Frontal cortex (tissue), 4 donors: ENCODE results near the gene IFIT1B. TPM values are rescaled to one million over a fixed set of nuclear protein-coding genes. Genes with fewer than 3 reads are reported as not detected.
"Not testable (repeated sequence)": the region's sequence is repeated elsewhere in the genome, so short reads cannot be mapped to it uniquely, and the experiment has no call there.

Experiments used
- DNase-seq, 2 donors: peaks; one replicate each; pipeline ENCODE4 v3.0.0; 2012; ENCODE audit warnings: low spot score in 2 of 2
- FAIRE-seq: peaks from 2 replicates; lab custom pipeline; 2012; peaks lifted over from hg19 to GRCh38; lab: Jason Lieb, UNC
- total RNA-seq: library from RNA; depleted of rRNA; stranded (reverse); fragments of >200 nt; gene quantifications from one replicate; pipeline ENCODE4 v1.2.3, GENCODE V29; 2014
- donor health status: control.
- donor health status: control.
- donor health status: control.

IFIT1B gene
- 0.41 TPM for total RNA-seq

DNA sequence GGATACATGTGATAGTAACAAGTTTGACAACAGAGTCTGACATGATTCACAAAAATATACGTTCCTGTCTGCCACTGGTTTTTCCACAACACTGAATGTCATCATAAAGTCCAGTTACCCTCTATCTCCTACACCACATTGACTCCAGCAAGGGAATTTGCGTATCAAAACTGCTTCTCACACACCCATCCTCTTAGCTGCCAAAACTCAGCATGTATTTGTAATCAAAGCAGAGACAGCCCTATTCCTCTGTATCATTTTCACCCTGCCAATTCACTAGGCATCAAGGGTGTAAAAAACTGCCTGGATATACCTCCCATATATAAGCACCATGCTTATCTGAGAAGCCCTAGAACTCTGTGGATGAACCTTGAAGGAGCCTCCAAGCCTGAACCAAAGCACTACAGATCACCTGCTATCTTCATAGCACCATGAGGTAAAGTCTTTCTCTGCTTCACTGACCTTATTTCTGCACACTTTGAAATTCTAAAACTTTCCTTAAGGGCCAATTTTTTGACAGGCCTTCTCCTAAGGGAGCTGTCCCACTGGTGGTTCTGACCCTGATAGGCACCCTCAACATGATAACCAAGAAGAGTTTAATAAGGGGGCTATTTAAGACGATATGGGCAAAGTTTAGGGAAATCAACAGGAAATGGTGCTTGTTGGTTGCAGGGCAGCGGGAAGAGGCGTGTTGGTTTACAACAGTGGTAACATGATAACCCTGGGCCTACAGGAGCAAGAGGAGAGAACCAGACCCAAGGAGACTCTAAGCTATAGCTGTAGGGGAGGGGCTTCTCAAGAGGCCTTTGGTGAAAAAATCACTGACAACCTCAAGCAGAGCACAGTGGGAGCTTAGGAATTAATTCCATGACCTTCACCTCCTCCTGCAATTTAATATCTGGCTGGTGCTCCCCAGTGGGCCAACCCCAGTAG, at the start of gene IFIT1B:
TSS of gene IFIT1B (plus strand) at position 352 of the 933 bp plus-strand sequence. CDS start at position 432, 80 bp downstream.
- no peak for FAIRE-seq
- no peak for DNase-seq

DNA sequence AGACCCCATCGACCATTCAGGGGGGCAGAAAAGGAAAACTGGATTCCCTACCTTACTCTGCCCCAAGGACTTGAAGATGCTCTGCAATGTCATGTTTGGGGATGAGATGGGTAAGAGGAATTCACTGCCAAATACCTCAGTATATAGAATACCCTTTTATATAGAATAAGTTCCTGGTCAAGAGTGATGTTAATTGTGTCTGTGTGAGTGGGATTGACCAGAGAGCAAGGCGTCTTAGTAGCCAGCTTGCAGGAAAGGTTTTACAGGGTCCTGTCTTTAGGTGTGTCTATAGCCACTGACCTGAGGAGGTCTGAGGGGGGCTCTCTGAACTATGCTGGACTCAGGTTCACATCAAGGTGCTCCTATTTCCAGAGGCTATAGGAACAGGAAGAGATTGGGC, 48.7 kb upstream of the IFIT1B start:
- no peak for FAIRE-seq
- DNase-seq = no peak

DNA sequence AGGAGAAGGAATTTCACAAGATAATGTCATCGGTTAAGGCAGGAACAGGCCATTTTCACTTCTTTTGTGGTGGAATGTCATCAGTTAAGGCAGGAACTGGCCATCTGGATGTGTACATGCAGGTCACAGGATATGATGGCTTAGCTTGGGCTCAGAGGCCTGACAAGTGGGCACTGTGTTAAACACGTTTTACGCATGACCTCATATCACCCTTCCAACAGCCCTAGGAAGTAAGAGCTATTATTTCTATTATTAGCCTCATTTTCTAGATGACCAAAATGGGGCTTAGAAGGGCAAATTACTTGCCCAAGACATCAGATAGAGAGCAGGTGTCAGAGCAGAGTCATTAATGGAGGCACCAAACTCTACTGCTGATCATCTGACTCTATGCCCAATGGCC, 47.8 kb upstream of the IFIT1B start:
- not testable (repeated sequence) for FAIRE-seq, DNase-seq

- DNase-seq (no peak), FAIRE-seq (no peak)
These were observed 47.2 kb upstream of the IFIT1B start for GRCh38 chr10:89330537-89331212.

GRCh38 chr10:89331487-89332122, 46.3 kb upstream of the IFIT1B start:
- DNase-seq, FAIRE-seq: not testable (repeated sequence)

- FAIRE-seq (no peak), DNase-seq (no peak)
These were observed 45.7 kb upstream of the IFIT1B start for GRCh38 chr10:89332123-89332633.

GRCh38 chr10:89335226-89335625, 42.6 kb upstream of the IFIT1B start:
- no peak for DNase-seq
- FAIRE-seq = no peak

DNA sequence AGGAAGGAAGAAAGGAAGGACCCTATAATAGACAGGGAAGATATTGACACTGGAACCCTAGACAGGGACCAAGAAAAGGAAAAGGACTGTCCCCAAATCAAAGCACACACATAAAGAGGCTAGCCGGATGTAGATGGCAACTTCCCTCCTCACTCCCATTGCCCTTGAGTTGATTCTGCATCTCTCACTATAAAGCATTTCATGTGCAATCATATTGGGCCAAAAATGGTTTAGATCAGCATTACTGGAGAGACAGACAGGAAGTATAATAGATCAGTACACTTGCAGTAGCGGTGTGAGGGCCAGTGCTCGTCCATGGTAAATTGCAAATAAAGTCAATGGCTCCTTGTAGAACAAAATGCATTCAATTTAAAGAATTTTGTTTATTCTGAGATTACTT, 41.6 kb upstream of the IFIT1B start:
- FAIRE-seq (no peak), DNase-seq (no peak)

- FAIRE-seq = no peak
- DNase-seq = no peak
These were observed 40.4 kb upstream of the IFIT1B start for GRCh38 chr10:89337484-89337883.

GRCh38 chr10:89338713-89339112, 39.1 kb upstream of the IFIT1B start:
- DNase-seq = no peak
- no peak for FAIRE-seq

- no peak for FAIRE-seq
- DNase-seq = no peak
These were observed 38.0 kb upstream of the IFIT1B start for GRCh38 chr10:89339875-89340274.

DNA sequence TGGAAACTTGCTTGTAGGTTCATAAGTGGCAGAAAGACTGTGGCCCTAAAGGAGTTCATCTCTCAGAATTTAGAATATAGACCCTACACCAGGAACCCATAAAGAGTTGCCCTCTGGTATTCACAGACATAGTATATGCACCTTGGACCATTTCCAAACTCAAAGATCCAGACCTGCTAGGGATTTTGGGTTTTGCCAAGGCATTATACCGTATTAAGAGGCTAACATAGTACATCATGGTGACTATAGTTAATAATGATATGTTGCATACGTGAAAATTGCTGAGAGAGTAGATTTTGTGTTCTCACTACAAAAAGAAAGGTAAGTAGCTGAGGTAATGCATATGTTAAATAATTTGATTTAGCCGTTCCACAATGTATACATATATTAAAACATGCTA, 36.2 kb upstream of the IFIT1B start:
- DNase-seq = no peak
- no peak for FAIRE-seq

DNA sequence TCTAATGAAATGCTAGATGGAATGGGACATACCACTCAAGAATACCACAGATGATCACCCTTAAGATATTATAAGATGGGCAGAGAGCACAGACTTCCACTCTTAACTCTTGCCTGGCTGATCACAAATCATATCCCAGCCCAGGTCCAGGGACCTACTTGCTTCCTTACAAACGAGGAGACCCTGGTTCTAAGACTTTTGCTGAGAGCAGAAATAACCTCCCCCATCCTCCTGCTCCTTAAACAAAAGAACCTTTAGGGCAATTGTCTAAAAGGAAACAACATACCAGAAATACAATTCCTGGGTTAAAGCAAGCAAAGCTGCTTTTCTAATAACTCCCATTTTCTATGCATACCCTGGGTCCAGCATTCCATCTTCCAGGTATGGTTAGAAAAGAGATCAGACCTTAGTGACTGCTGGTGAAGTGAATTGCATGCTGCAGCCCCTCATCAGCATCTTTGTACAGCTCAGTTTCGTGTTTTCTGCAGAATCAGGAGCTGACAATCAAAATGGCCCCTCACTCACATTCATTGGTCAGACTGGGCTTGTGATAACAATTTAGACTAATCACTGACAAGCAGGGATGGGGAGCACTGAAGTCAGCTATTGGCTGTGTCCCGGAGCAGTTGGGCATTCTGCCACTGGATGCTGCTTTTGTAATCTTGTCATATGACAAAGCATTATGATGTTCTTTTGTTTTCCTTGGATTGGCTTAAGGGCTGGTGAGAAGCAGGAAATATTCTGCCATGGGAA, 35.5 kb upstream of the IFIT1B start:
- DNase-seq (peak in 1 of 2 donors; percentile 20), FAIRE-seq (peak; percentile 69)

DNA sequence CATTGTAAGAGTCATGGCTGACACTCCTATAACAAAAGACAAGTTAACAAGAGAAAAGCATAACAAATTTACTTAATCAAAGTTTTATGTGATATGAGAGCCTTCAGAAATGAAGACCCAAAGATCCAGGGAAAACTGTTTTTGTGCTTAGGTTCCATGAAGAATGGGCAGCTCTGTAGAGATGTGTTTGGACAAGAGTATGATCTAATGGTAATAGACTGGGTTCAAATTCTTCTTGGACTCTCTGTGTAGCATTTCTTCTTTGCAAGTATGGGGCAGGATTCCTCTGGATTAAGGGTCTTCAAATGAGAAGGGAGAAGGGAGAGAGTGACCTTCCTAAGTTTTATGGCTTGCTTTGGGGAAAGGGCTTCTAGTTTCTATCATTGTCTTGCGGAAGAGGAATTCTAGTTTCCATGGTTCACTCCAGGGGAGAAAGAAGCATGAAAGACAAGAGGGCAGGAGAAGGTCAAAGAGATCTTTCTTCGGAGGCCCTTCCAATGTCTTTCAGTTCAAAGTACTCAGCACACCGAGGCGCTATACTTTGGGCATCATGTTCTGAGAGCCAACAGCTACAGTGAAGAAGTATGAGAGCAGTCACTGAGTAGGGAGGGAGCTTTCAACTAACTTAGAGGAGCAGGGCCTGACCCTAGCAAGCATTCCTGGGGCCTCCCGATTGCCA, 34.6 kb upstream of the IFIT1B start:
- no peak for DNase-seq
- FAIRE-seq = no peak

- FAIRE-seq (no peak), DNase-seq (no peak)
These were observed 33.7 kb upstream of the IFIT1B start for GRCh38 chr10:89344156-89344555.

DNA sequence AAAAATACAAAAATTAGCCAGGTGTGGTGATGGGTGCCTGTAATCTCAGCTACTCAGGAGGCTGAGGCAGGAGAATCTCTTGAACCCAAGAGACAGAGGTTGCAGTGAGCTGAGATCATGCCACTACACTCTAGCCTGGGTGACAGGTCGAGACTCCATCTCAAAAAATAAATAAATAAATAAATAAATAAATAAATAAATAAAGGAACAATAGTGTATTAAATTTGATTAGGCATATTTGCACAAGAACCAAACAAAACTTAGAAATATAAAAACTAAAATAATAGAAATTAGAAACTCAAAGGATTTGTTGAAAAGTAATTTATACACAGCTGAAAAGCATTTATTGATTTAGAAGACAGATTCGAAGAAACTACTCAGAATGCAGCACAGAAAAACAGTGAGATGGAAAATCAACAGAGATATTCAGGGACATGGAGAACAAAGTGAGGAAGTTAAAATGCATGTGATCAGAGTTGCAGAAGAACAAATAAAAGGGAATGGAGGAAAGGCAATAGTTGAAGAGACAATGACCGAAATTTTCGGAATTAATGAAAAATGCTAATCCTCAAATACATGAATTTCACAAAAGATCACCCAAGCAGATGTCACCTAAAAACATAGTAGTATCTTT, 32.4 kb upstream of the IFIT1B start:
- FAIRE-seq (no peak), DNase-seq (no peak)

DNA sequence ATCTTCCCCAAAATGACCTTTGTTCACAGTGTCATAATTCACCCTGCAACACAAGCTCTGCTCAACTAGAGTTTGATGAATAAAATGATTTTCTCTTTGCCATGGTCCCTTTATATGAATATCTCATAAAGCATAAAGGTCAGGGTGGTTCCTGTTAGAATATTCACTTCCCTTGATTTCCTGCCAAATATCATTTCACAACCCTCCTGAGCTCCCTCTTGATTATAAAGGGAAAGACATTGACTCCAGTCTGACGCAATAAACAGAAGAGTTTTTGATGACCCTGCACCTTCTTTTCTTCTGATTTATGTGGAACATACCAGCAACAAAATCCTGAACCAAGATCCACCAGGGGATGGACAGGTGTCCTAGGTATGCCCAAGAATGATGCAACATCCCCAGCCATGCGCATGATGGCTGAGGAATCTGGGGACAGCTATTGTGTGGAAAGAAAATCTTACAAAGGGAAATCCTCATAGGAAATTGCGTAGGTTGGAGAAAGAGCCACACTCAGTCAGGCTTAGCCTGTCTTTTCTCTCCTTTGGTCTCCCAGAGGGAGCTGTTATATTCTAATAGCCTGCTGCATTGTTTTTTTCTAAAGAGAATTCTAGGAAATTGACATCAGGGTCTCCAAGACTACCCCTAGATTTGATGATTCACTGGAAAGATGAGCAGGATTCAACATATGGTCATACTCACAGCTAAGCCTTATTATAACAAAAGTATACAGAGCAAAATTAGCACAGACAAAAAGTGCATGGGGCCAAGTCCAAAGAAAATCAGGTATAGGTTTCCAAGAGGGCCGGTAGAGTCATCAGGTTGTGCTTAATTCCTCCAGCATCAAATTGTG, 31.2 kb upstream of the IFIT1B start:
- no peak for FAIRE-seq
- no peak for DNase-seq
